ENCODE results near the gene KIF26A. TPM values are rescaled to one million over a fixed set of nuclear protein-coding genes. Genes with fewer than 3 reads are reported as not detected.

Gene KIF26A
- total and polyA plus RNA-seq, 2 of the 13 experiments (the other 11 are each of a cell fraction or from before 2014, with no cell fraction given) = not detected

DNA sequence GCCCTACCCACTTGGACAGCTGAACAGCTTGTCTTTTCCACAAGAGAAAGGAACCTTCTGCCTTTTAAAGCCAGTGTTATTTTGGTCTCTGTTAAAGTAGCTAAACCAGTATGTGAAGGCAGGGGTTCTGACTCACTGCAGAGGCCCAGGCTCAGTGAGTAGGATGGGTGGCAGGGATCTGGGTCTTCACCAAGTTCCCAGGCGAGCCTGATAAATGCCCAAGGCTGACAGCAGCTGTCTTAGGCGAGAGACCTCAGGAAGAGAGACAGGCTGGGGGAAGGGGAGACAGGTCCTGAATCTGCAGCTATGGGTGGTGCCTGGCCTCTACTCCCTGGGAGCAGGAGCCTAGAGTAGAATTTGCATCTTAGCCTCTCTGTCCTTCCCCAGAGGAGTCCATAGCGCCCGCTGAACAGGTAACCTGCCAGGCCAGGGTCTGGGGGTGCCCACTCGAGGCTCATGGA lies 18.1 kb upstream of the KIF26A start:
- no peak overlapping the region for H2AFZ ChIP-seq (ENCODE audit: low read length)
- ChIA-PET POLR2A (no interaction called here), CTCF (ENCODE audit: low intra/inter-chr PET ratio, low total read pairs) (no interaction called here)
- H3K79me2 ChIP-seq (ENCODE audit: insufficient read depth, low read length) = no peaks in the 10 kb centered on the region
- no peaks in the 10 kb centered on the region for H3K36me3 ChIP-seq (replicated peaks in 1 of 2; ENCODE audit: control insufficient read depth in 1 of 2, insufficient read depth in 2 of 2, low read length in 2 of 2)
- H3K9me3 ChIP-seq (ENCODE audit: low read length) = no peaks in the 10 kb centered on the region
- DNase-seq (ENCODE audit: low spot score) = no peak
- H3K9ac ChIP-seq (ENCODE audit: insufficient read depth, low read depth, low read length) = no peak overlapping the region
- H3K4me1 ChIP-seq (ENCODE audit: insufficient read depth, low read length) = no peaks in the 10 kb centered on the region
- H3K27ac ChIP-seq (ENCODE audit: extremely low read length, insufficient read depth, low read length) = no peak overlapping the region
- no TSS peak for BruUV-seq (replicated peaks)
- in situ Hi-C loops (cut with HindIII; ENCODE audit: extremely low pct_ligation_motif_present, low pct_unique_long_range_greater_than_20kb) = no loop called here
- intact Hi-C loops (cut with micrococcal nuclease; ENCODE audit: unreplicated experiment) = no loop called here
- H3K4me3 ChIP-seq (replicated peaks in 1 of 3; ENCODE audit: insufficient read depth in 1 of 3, low read depth in 2 of 3, low read length in 3 of 3) = no peak overlapping the region
- TF ChIP-seq ZBTB1 (CRISPR knock-in tag; IDR thresholded peaks at IDR 0.05; ENCODE audit: borderline replicate concordance) (no peak), ZSCAN22 (CRISPR knock-in tag; IDR thresholded peaks at IDR 0.05) (no peak), GPN1 (CRISPR knock-in tag; IDR thresholded peaks at IDR 0.05; ENCODE audit: borderline replicate concordance) (no peak), SRSF1 (optimal IDR thresholded peaks at IDR 0.05; ENCODE audit: low read depth, low read length) (no peak), KAT2B (IDR thresholded peaks at IDR 0.05; ENCODE audit: borderline replicate concordance, low read depth, low read length) (no peak), IRX3 (CRISPR knock-in tag; IDR thresholded peaks at IDR 0.05; ENCODE audit: borderline replicate concordance, low read depth) (no peak), NR2F1 (CRISPR knock-in tag; IDR thresholded peaks at IDR 0.05) (no peak)
- TF ChIP-seq, protein P1, sequence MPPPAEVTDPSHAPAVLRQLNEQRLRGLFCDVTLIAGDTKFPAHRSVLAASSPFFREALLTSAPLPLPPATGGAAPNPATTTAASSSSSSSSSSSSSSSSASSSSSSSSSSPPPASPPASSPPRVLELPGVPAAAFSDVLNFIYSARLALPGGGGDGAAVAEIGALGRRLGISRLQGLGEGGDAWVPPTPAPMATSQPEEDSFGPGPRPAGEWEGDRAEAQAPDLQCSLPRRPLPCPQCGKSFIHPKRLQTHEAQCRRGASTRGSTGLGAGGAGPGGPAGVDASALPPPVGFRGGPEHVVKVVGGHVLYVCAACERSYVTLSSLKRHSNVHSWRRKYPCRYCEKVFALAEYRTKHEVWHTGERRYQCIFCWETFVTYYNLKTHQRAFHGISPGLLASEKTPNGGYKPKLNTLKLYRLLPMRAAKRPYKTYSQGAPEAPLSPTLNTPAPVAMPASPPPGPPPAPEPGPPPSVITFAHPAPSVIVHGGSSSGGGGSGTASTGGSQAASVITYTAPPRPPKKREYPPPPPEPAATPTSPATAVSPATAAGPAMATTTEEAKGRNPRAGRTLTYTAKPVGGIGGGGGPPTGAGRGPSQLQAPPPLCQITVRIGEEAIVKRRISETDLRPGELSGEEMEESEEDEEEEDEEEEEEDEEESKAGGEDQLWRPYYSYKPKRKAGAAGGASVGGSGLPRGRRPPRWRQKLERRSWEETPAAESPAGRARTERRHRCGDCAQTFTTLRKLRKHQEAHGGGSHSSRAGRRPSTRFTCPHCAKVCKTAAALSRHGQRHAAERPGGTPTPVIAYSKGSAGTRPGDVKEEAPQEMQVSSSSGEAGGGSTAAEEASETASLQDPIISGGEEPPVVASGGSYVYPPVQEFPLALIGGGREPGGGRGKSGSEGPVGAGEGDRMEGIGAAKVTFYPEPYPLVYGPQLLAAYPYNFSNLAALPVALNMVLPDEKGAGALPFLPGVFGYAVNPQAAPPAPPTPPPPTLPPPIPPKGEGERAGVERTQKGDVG (CRISPR knock-in tag; IDR thresholded peaks at IDR 0.05; ENCODE audit: borderline replicate concordance) = no peak
- TF ChIP-seq, protein P2, sequence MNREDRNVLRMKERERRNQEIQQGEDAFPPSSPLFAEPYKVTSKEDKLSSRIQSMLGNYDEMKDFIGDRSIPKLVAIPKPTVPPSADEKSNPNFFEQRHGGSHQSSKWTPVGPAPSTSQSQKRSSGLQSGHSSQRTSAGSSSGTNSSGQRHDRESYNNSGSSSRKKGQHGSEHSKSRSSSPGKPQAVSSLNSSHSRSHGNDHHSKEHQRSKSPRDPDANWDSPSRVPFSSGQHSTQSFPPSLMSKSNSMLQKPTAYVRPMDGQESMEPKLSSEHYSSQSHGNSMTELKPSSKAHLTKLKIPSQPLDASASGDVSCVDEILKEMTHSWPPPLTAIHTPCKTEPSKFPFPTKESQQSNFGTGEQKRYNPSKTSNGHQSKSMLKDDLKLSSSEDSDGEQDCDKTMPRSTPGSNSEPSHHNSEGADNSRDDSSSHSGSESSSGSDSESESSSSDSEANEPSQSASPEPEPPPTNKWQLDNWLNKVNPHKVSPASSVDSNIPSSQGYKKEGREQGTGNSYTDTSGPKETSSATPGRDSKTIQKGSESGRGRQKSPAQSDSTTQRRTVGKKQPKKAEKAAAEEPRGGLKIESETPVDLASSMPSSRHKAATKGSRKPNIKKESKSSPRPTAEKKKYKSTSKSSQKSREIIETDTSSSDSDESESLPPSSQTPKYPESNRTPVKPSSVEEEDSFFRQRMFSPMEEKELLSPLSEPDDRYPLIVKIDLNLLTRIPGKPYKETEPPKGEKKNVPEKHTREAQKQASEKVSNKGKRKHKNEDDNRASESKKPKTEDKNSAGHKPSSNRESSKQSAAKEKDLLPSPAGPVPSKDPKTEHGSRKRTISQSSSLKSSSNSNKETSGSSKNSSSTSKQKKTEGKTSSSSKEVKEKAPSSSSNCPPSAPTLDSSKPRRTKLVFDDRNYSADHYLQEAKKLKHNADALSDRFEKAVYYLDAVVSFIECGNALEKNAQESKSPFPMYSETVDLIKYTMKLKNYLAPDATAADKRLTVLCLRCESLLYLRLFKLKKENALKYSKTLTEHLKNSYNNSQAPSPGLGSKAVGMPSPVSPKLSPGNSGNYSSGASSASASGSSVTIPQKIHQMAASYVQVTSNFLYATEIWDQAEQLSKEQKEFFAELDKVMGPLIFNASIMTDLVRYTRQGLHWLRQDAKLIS (CRISPR knock-in tag; IDR thresholded peaks at IDR 0.05) = no peak
- peaks cover 1 to 12% of the 10 kb centered on the region in 2 experiments; a peak in 4 of 5 replicates for H3K27me3 ChIP-seq (ENCODE audit: control insufficient read depth in 1 of 2, insufficient read depth in 2 of 2, low read length in 2 of 2)
- H3K4me2 ChIP-seq (ENCODE audit: low read depth, low read length) = no peak overlapping the region
- 0% methylated on average over 5 of the region's 5 CpGs for WGBS (ENCODE audit: low lambda C conversion rate)
- H4K20me1 ChIP-seq (ENCODE audit: insufficient read depth, low read length) = no peaks in the 10 kb centered on the region
- no peak for FAIRE-seq
- ATAC-seq = no peak

All from HepG2 (cell line).